Neural progenitor cell (in vitro differentiated cells): ENCODE data around the gene RS1.

Experiments used
- EZH2 ChIP-seq: fragments of 200-600 bp; sonication (generic); IDR thresholded peaks from 2 replicates; pipeline ENCODE4 v1.6.1; 2017; ENCODE audit warnings: antibody characterized with exemption, mild to moderate bottlenecking, moderate library complexity
- EZH2phosphoT487 ChIP-seq: fragments of 200-600 bp; sonication (generic); IDR thresholded peaks from 2 replicates; pipeline ENCODE4 v1.6.1; 2017; ENCODE audit warnings: antibody characterized with exemption
- TF ChIP-seq, protein P1 (sequence below): fragments of 200-600 bp; sonication (generic); IDR thresholded peaks from 2 replicates; pipeline ENCODE4 v1.5.1; 2017; ENCODE audit warnings: antibody characterized with exemption, mild to moderate bottlenecking

DNA sequence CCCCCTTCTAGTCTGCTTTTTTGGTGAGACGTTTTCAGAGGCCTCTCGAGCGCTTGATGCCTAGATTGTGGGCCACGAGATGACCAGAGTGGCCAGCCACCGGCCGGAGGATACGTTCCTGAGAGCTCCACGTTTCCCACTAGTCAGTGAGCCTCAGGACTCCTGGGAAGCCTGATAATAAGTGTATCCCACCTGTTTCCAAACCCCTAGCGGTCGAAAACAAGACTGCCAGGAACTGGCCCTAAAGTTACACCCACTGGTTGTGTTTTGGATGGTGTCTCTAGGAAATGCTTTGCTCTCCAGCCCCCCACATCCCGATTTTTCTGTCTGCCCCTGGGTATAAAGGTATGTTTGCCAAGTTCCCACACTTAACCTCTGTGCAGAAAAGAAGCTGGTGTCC, 4.6 kb upstream of the RS1 start:
- TF ChIP-seq, protein P1, sequence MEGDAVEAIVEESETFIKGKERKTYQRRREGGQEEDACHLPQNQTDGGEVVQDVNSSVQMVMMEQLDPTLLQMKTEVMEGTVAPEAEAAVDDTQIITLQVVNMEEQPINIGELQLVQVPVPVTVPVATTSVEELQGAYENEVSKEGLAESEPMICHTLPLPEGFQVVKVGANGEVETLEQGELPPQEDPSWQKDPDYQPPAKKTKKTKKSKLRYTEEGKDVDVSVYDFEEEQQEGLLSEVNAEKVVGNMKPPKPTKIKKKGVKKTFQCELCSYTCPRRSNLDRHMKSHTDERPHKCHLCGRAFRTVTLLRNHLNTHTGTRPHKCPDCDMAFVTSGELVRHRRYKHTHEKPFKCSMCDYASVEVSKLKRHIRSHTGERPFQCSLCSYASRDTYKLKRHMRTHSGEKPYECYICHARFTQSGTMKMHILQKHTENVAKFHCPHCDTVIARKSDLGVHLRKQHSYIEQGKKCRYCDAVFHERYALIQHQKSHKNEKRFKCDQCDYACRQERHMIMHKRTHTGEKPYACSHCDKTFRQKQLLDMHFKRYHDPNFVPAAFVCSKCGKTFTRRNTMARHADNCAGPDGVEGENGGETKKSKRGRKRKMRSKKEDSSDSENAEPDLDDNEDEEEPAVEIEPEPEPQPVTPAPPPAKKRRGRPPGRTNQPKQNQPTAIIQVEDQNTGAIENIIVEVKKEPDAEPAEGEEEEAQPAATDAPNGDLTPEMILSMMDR, result peak; percentile 52
- TF ChIP-seq EZH2, result no peak
- TF ChIP-seq EZH2phosphoT487, result no peak
